Measurements from ENCODE around the gene LY86. TPM values are rescaled to one million over a fixed set of nuclear protein-coding genes. Genes with fewer than 3 reads are reported as not detected.
"Not testable (repeated sequence)": the region's sequence is repeated elsewhere in the genome, so short reads cannot be mapped to it uniquely, and the experiment has no call there.

Gene LY86
- total and polyA plus RNA-seq, 2 donors (not counting 1 experiment from before 2014, with no cell fraction given), result 68.7 to 90.2 TPM

DNA sequence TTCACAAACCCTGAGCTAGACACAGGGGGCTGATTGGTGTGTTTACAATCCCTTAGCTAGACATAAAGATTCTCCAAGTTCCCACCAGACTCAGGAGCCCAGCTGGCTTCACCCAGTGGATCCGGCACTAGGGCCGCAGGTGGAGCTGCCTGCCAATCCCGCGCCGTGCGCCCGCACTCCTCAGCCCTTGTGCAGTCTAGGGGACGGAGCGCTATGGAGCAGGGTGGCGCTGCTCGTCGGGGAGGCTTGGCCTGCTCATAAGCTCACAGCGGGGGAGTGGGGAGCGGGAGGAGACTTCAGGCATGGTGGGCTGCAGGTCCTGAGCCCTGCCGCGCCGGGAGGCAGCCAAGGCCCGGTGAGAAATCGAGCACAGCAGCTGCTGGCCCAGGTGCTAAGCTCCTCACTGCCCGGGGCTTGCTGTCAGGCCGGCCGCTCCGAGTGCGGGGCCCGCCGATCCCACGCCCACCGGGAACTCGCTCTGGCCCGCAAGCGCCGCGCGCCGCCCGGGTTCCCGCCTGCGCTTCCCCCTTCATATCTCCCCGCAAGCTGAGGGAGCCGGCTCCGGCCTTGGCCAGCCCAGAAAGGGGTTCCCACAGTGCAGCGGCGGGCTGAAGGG lies 24.7 kb downstream of the LY86 start:
- not testable (repeated sequence) for H3K9ac ChIP-seq (ENCODE audit: low read length); DNase-seq; H3K9me3 Mint-ChIP-seq (ENCODE audit: insufficient read depth); H2AFZ ChIP-seq (ENCODE audit: insufficient read depth, low read depth, low read length, poor library complexity, severe bottlenecking); H3K27ac ChIP-seq (ENCODE audit: low read length in 2 of 2); H4K20me1 ChIP-seq (ENCODE audit: control insufficient read depth, insufficient read depth, low read length, poor library complexity, severe bottlenecking); H3K4me3 ChIP-seq (ENCODE audit: control extremely low read depth in 1 of 5, extremely low read depth in 1 of 5, insufficient read depth in 1 of 5, low read depth in 2 of 5, low read length in 4 of 5); H3K4me2 ChIP-seq (replicated peaks; ENCODE audit: low read depth, low read length, poor library complexity, severe bottlenecking); ATAC-seq (ENCODE audit: low read depth); H3K27me3 ChIP-seq (replicated peaks in 1 of 4; ENCODE audit: control extremely low read depth in 1 of 4, control insufficient read depth in 3 of 4, insufficient read depth in 4 of 4, low read length in 3 of 4); H3K4me3 Mint-ChIP-seq; H3K27me3 Mint-ChIP-seq
- intact Hi-C loops (cut with micrococcal nuclease), result loop anchor here (5.0 kb wide), 1 partner anchor 439 kb away; no protein-coding TSS in a partner anchor
- 98% methylated on average over 42 of the region's 43 CpGs for WGBS (ENCODE audit: insufficient coverage)
- Mint-ChIP-seq H3K27ac (peak overlapping the region; percentile 62), H3K4me1 (peaks cover 91% of the 10 kb centered on the region)
- peaks cover 0 to 12% (median 0%) of the 10 kb centered on the region in 3 donors for H3K9me3 ChIP-seq (ENCODE audit: control extremely low read depth in 1 of 3, control insufficient read depth in 2 of 3, insufficient read depth in 1 of 3, low read length in 2 of 3)
- ChIA-PET CTCF (interaction anchor here (1.2 to 2.1 kb wide), 2 partner anchors 23 to 54 kb away, joined by 3 to 5 read pairs; no protein-coding TSS in a partner anchor), POLR2A (interaction anchor here (1.5 kb wide), 1 partner anchor 26 kb away, joined by 3 read pairs; no protein-coding TSS in a partner anchor)
- H3K4me1 ChIP-seq (ENCODE audit: control insufficient read depth in 2 of 2, insufficient read depth in 2 of 2, low read length in 2 of 2), result peaks cover 62 to 70% of the 10 kb centered on the region in 2 donors
- H3K36me3 ChIP-seq (replicated peaks in 1 of 2; ENCODE audit: control extremely low read depth in 1 of 2, control insufficient read depth in 1 of 2, extremely low read depth in 1 of 2, insufficient read depth in 2 of 2, low read length in 1 of 2), result peaks cover 0 to 15% of the 10 kb centered on the region in 2 experiments
- H3K79me2 ChIP-seq (ENCODE audit: control insufficient read depth, insufficient read depth, low read length), result peaks cover 80% of the 10 kb centered on the region

DNA sequence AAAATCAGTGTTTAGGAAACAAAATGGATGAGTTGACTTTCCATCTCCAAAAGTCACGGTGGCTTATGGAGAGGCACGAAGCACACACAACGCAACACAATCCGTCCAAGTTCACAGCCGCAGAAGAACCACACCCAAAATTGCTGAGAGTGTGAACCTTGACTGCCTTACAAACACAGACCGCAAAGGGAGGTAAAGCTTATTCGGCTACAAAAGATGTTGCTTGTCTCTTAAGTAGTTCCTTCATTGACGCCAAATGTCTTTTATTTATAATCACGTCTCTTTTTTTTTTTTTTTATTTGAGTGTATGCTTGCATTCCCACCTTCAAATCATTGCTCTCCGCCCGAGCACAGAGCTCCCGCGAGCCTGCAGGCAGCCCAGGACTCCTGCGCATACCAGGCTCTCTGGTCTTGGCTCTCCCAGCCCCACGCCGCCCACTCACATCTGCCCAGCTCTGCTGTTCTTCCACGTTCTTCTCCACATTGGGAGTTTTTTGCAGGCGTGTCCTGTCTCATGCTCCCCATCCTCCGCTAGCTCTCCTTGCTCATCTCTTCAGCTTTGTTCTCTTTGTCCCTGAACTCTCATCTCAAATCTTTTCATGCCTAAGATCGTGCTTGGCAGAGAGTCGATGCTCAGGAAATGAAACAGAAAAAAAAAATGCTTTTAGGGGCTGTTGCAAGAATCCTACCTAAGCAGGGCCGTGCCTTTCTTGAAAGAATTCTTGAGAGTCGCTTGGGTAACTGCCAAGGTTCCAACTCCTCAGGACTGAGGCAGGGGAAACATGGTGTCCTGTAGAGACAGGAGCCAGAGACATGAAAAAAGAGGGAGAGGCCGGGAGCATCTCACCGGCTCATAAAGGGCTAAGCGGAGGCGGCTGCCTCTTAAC lies 25.8 kb downstream of the LY86 start:
- ATAC-seq (ENCODE audit: low read depth), result no peak
- Mint-ChIP-seq H3K4me3 (no peak overlapping the region), H3K27ac (peak overlapping the region; percentile 13), H3K27me3 (no peaks in the 10 kb centered on the region), H3K9me3 (ENCODE audit: insufficient read depth) (no peaks in the 10 kb centered on the region), H3K4me1 (peaks cover 90% of the 10 kb centered on the region)
- Histone ChIP-seq H3K9me3 (ENCODE audit: control extremely low read depth in 1 of 3, control insufficient read depth in 2 of 3, insufficient read depth in 1 of 3, low read length in 2 of 3) (peaks cover 0 to 12% (median 0%) of the 10 kb centered on the region in 3 donors), H3K27me3 (replicated peaks in 1 of 4; ENCODE audit: control extremely low read depth in 1 of 4, control insufficient read depth in 3 of 4, insufficient read depth in 4 of 4, low read length in 3 of 4) (no peaks in the 10 kb centered on the region), H3K9ac (ENCODE audit: low read length) (no peak overlapping the region), H4K20me1 (ENCODE audit: control insufficient read depth, insufficient read depth, low read length, poor library complexity, severe bottlenecking) (peaks cover 7% of the 10 kb centered on the region), H2AFZ (ENCODE audit: insufficient read depth, low read depth, low read length, poor library complexity, severe bottlenecking) (no peak overlapping the region), H3K79me2 (ENCODE audit: control insufficient read depth, insufficient read depth, low read length) (peaks cover 82% of the 10 kb centered on the region), H3K36me3 (replicated peaks in 1 of 2; ENCODE audit: control extremely low read depth in 1 of 2, control insufficient read depth in 1 of 2, extremely low read depth in 1 of 2, insufficient read depth in 2 of 2, low read length in 1 of 2) (peaks cover 0 to 16% of the 10 kb centered on the region in 2 experiments), H3K4me1 (ENCODE audit: control insufficient read depth in 2 of 2, insufficient read depth in 2 of 2, low read length in 2 of 2) (peaks cover 59 to 62% of the 10 kb centered on the region in 2 donors), H3K4me2 (replicated peaks; ENCODE audit: low read depth, low read length, poor library complexity, severe bottlenecking) (no peak overlapping the region), H3K27ac (ENCODE audit: low read length in 2 of 2) (no peak overlapping the region), H3K4me3 (ENCODE audit: control extremely low read depth in 1 of 5, extremely low read depth in 1 of 5, insufficient read depth in 1 of 5, low read depth in 2 of 5, low read length in 4 of 5) (no peak overlapping the region)
- POLR2A ChIA-PET, result interaction anchor here (0.5 to 1.5 kb wide), 3 partner anchors 23 to 586 kb away, joined by 3 to 4 read pairs (median 3); no protein-coding TSS in a partner anchor
- 92% methylated on average over 16 of the region's 27 CpGs for WGBS (ENCODE audit: insufficient coverage)
- TF ChIP-seq, protein P1, sequence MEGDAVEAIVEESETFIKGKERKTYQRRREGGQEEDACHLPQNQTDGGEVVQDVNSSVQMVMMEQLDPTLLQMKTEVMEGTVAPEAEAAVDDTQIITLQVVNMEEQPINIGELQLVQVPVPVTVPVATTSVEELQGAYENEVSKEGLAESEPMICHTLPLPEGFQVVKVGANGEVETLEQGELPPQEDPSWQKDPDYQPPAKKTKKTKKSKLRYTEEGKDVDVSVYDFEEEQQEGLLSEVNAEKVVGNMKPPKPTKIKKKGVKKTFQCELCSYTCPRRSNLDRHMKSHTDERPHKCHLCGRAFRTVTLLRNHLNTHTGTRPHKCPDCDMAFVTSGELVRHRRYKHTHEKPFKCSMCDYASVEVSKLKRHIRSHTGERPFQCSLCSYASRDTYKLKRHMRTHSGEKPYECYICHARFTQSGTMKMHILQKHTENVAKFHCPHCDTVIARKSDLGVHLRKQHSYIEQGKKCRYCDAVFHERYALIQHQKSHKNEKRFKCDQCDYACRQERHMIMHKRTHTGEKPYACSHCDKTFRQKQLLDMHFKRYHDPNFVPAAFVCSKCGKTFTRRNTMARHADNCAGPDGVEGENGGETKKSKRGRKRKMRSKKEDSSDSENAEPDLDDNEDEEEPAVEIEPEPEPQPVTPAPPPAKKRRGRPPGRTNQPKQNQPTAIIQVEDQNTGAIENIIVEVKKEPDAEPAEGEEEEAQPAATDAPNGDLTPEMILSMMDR (IDR thresholded peaks at IDR 0.05), result no peak
- no peak for TF ChIP-seq EZH2 (IDR thresholded peaks at IDR 0.05; ENCODE audit: borderline replicate concordance, insufficient read depth, low read depth, low read length, poor library complexity, severe bottlenecking)
- CTCF ChIA-PET, result interaction anchor here (1.3 to 2.1 kb wide), 2 partner anchors 28 to 55 kb away, joined by 3 to 5 read pairs; no protein-coding TSS in a partner anchor
- DNase-seq, result no peak
- intact Hi-C loops (cut with micrococcal nuclease), result loop anchor here (5.0 kb wide), 1 partner anchor 438 kb away; no protein-coding TSS in a partner anchor

Data from B cell (primary cell).